Loucy (cell line): ENCODE results near the gene ZFPM1.
"Not testable (repeated sequence)": the region's sequence is repeated elsewhere in the genome, so short reads cannot be mapped to it uniquely, and the experiment has no call there.

Experiments used
- H2AFZ ChIP-seq: fragments of 200-600 bp; sonication (generic); 2 replicates; pipeline ENCODE4 v1.6.0; 2016; ENCODE audit warnings: antibody characterized with exemption, mild to moderate bottlenecking, low read length, moderate library complexity
- H3F3A ChIP-seq: fragments of 200-600 bp; 2 replicates; pipeline ENCODE4 v1.6.0; 2016; ENCODE audit warnings: antibody characterized with exemption, low read depth, mild to moderate bottlenecking
- H3K27me3 ChIP-seq: fragments of 200-600 bp; sonication (generic); 2 replicates; pipeline ENCODE4 v1.6.1; 2014; ENCODE audit warnings: low read length, mild to moderate bottlenecking; ENCODE audit not compliant: insufficient read depth, poor library complexity, severe bottlenecking
- H3K36me3 ChIP-seq: fragments of 200-600 bp; sonication (generic); 2 replicates; pipeline ENCODE4 v1.6.1; 2016; ENCODE audit warnings: low read length; ENCODE audit not compliant: insufficient read depth
- H3K4me1 ChIP-seq: fragments of 200-600 bp; sonication (generic); 2 replicates; pipeline ENCODE4 v1.5.1; 2014; ENCODE audit warnings: low read length, mild to moderate bottlenecking; ENCODE audit not compliant: insufficient read depth, poor library complexity, severe bottlenecking
- H3K4me2 ChIP-seq: fragments of 200-600 bp; sonication (generic); 2 replicates; pipeline ENCODE4 v1.6.0; 2014; ENCODE audit warnings: antibody characterized with exemption, low read length, low read depth, mild to moderate bottlenecking; ENCODE audit not compliant: poor library complexity, severe bottlenecking
- H3K4me3 ChIP-seq: fragments of 200-600 bp; sonication (generic); 2 replicates; pipeline ENCODE4 v1.5.1; 2014; ENCODE audit warnings: low read length, mild to moderate bottlenecking, mixed read lengths; ENCODE audit not compliant: poor library complexity, severe bottlenecking
- H3K79me2 ChIP-seq: fragments of 200-600 bp; sonication (generic); 2 replicates; pipeline ENCODE4 v1.6.1; 2014; ENCODE audit warnings: low read length; ENCODE audit not compliant: insufficient read depth
- H3K9ac ChIP-seq: fragments of 200-600 bp; sonication (generic); 2 replicates; pipeline ENCODE4 v1.6.0; 2014; ENCODE audit warnings: mild to moderate bottlenecking, low read depth, low read length, moderate library complexity; ENCODE audit not compliant: poor library complexity, severe bottlenecking
- H3K9me2 ChIP-seq: fragments of 200-600 bp; sonication (generic); replicated peaks from 2 replicates; pipeline ENCODE4 v1.6.1; 2016; ENCODE audit warnings: low read depth, low read length, mixed read lengths
- H3K9me3 ChIP-seq: fragments of 200-600 bp; sonication (generic); 2 replicates; pipeline ENCODE4 v1.6.1; 2014; ENCODE audit warnings: mild to moderate bottlenecking, antibody characterized with exemption, low read length, low read depth; ENCODE audit not compliant: insufficient read depth
- H4K20me1 ChIP-seq: fragments of 200-600 bp; sonication (generic); 2 replicates; pipeline ENCODE4 v1.6.0; 2014; ENCODE audit warnings: antibody characterized with exemption, low read length, mild to moderate bottlenecking; ENCODE audit not compliant: insufficient read depth, poor library complexity, severe bottlenecking
- CTCF ChIP-seq: fragments of 200-600 bp; sonication (generic); conservative IDR thresholded peaks from 2 replicates; pipeline ENCODE4 v1.5.1; 2014; ENCODE audit warnings: mild to moderate bottlenecking, antibody characterized with exemption, low read length
- EZH2phosphoT487 ChIP-seq: fragments of 200-600 bp; IDR thresholded peaks from 2 replicates; pipeline ENCODE4 v1.6.1; 2018; ENCODE audit warnings: antibody characterized with exemption, mild to moderate bottlenecking, moderate library complexity, borderline replicate concordance

Gene ZFPM1

GRCh38 chr16:88484505-88485365 is 31.7 kb downstream of the ZFPM1 start:
- Histone ChIP-seq H2AFZ (no peak overlapping the region), H3K4me3 (no peak overlapping the region), H3K4me1 (no peaks in the 10 kb centered on the region), H3K9me3 (no peaks in the 10 kb centered on the region), H3K79me2 (peaks cover 59% of the 10 kb centered on the region; the same call in 1 of the 2 replicates), H3K36me3 (peaks cover 17% of the 10 kb centered on the region; the same call in 1 of the 2 replicates), H3F3A (no peaks in the 10 kb centered on the region), H3K9me2 (no peaks in the 10 kb centered on the region), H3K27me3 (no peaks in the 10 kb centered on the region), H3K9ac (no peak overlapping the region), H4K20me1 (peaks cover 8% of the 10 kb centered on the region), H3K4me2 (no peak overlapping the region)
- no peak for TF ChIP-seq EZH2phosphoT487
- TF ChIP-seq CTCF, result no peak

- H2AFZ ChIP-seq, H3K27me3 ChIP-seq, H3K9me2 ChIP-seq, H3K4me2 ChIP-seq, H3K9me3 ChIP-seq, H3F3A ChIP-seq, H4K20me1 ChIP-seq, H3K9ac ChIP-seq, H3K4me3 ChIP-seq, H3K4me1 ChIP-seq: not testable (repeated sequence)
- Histone ChIP-seq H3K79me2 (peaks cover 53% of the 10 kb centered on the region; the same call in 1 of the 2 replicates), H3K36me3 (peaks cover 17% of the 10 kb centered on the region; the same call in 1 of the 2 replicates)
Measured at GRCh38 chr16:88485366-88485741, 32.3 kb downstream of the ZFPM1 start.

GRCh38 chr16:88486398-88487123 is 33.5 kb downstream of the ZFPM1 start:
- H3K4me1 ChIP-seq, result no peaks in the 10 kb centered on the region
- peaks cover 46% of the 10 kb centered on the region; the same call in 1 of the 2 replicates for H3K79me2 ChIP-seq
- no peak overlapping the region for H3K4me2 ChIP-seq
- H4K20me1 ChIP-seq, result peaks cover 2% of the 10 kb centered on the region
- TF ChIP-seq CTCF, result no peak
- no peak for TF ChIP-seq EZH2phosphoT487
- no peak overlapping the region for H3K4me3 ChIP-seq
- no peaks in the 10 kb centered on the region for H3K9me2 ChIP-seq
- H3K9ac ChIP-seq, result no peak overlapping the region
- H3F3A ChIP-seq, result no peaks in the 10 kb centered on the region
- no peaks in the 10 kb centered on the region for H3K9me3 ChIP-seq
- H3K36me3 ChIP-seq, result peaks cover 17% of the 10 kb centered on the region; the same call in 1 of the 2 replicates
- H3K27me3 ChIP-seq, result no peaks in the 10 kb centered on the region
- no peak overlapping the region for H2AFZ ChIP-seq
